ENCODE data around the gene SSX2IP.
"Not testable (repeated sequence)": the region's sequence is repeated elsewhere in the genome, so short reads cannot be mapped to it uniquely, and the experiment has no call there.

Gene SSX2IP

DNA sequence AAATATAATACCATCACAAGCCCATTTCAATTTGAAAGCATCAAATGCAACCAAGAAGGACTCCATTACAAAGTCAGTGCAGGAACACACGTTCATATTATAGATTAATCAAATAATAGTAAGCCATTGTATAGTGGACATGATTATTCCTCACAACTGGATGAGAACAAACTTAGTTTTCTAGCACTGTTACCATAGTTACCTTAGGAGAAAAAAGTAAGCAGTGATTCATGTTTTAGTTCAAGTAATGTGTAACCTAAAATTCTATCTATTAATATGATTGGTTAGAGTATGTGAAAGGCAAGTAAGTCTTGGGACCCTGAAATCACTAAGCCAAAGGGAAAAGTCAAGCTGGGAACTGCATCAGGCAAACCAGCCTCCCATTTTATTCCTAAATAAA, 15.2 kb downstream of the SSX2IP start:
- DNase-seq: no peak

DNA sequence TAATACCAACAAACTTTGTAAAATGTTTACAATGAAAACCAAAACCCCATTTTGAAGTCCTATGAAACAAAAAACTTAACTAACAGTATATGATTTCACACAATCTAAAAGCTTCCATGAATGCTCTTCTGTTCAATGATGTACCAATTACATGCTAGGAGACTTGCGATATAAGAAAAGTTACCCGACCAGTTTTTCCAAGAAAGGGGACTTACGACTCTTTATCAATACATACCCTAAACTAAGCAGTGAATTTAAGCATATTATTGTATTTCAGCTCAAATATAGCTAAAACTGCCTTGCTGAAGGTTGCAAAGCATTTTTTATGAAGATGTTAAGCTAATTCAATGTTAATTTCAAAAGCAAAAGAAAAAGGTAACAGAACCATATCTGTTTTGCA, 15.6 kb downstream of the SSX2IP start:
- DNase-seq: no peak

DNA sequence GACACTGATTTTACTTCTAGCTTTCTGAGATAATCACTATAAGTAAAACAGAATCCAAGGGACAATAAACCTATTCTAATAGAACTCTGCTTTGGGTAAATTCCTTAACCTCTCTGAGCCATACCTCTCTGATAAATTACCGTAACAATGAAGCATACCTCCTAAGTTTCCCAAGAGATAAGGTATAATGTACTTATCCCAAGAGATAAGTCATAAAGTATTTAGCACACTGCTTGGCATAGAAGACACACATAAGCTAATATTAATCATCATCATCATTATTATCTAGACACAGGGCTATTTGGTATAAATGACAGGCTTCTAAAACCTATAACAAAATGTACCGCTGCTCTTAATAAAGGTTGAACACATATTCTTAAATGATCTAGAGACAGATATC, 16.2 kb downstream of the SSX2IP start:
- no peak for DNase-seq

DNA sequence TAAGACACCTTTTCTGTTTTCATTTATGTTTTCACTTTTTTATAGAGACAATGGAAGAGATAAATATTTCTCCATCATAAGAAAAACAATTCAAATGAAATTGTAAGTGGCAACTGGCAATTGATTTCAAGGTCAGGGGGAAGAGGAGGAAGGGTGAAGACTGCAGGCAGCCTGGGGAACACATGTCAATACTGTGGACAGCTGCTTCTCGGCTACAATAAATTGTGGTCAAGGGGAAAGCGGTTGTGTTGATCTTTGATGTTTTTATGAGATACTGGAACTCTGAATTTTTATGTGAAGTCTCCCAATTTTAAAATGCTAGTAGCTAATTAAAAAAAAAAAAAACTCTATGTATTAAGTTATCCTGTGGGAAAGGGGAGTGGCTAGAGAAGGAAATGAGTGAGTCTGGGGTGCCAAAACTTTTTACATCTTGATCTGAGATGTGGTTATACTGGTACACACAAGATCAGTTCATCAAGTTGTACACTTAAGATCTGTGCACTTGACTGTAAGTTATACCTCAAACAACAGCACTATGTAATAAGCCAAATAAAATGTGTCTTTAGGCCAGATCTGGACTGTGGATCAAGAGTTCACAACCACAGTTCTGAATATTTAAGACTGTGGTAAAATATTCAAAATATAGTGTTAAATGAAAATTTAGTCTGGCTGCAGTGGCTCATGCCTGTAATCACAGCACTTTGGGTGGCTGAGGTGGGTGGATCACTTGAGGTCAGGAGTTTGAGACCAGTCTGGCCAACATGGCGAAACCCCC, 18.0 kb downstream of the SSX2IP start:
- DNase-seq: no peak

DNA sequence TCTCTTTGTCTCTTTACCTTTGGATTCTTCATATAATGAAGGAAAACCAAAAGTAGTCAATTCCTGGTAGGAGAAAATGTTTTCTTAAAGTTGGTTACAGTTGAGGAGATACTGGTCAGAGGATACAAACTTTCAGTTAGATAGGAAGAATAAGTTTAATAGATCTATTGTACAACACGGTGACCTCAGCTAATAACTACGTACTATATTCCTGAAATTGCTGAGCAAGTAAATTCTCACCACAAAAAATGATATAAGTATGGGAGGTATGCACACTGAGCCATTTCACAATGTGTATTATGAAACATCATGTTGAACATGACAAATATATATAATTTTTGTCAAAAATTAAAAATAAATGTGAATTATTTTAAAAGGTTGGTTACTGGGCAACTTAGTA, 20.4 kb downstream of the SSX2IP start:
- no peak for DNase-seq

DNA sequence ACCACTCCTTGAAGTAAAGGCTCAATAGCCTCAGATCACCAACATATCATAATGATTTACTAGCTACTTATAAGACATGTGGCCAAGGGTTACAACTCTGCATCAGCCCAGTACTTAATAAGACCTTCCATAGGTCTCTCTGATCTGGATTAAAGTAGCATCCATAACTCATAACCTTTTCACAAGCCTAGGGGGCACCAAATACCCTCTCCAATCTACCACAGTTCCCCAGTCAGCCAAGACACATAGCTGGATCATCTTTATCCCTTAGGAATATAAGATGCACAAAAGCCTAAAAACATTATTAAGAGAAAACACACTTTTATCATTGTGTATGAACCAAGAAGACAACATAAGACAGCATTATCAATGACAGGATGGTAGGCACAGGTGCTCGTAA, 22.1 kb downstream of the SSX2IP start:
- no peak for DNase-seq

DNA sequence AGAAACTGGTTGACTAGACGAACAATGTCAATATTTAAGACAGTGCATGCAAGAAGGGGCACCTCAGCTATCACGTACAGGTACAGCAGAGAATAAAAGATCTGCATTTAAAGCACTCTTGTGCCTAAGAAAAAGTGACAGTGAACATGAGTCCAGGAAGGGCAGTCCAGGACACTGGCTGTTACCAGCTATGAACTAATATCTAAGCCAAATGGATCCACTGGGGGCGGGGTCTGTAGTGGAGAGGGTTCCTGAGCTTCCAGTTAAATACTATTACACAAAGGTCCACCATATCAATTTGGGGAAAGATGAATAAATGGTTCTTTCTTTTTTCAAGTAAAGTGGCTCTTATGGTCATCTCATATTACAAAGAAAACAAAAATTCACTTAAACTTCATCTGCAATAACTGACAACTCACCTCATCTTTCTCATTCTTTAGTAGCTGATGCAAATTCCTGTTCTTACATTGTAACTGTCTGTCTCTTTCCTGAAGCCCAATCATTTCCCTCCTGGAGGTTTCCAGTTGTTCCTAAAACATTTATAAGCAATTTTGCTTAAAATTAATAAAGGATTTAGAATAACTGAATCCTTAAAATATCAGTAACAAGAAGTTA, 24.5 kb downstream of the SSX2IP start:
- DNase-seq: no peak

DNA sequence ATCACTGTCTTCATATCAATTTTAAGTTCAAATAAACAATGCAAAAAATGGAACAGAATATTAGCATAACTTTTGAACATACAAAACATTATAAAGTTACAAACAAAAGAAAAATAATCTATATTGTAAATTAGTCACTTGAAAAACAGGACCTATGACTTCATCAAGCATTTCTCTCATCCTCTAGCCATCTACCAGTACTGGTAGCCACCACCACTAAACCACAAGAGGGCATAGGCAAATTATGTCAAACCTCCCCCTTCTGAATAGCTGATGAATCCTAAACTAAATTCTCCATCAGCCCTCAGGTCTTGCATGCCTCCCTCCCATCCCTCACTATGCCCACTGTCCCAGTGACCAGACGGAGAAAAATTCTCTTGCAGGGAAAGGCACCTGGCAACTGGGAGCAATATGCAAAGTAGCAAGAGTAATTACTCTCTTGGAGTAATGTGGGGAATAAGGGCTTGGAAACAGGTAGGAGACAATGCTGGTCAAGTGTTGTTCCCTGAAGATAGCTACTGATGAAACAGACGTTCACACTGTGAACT, 37.1 kb downstream of the SSX2IP start:
- DNase-seq: no peak

DNA sequence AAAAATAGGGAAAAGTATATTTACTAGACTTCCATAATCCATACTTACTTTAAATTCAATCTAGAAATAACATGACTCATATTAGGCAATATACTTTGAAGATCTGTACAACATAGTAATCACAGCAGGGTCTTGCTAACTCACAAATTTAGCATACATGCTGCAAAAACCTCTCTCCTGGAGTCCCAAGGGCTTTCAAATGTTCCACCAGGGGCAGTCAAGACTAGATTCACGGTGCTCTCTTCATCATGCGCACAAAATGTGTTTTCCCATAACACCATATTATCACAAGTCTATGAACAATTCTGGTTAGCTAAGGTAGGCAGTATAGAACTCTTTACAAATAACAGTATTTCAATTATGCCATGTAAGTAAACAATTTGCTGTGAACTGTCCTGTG, 45.8 kb downstream of the SSX2IP start:
- DNase-seq: no peak

DNA sequence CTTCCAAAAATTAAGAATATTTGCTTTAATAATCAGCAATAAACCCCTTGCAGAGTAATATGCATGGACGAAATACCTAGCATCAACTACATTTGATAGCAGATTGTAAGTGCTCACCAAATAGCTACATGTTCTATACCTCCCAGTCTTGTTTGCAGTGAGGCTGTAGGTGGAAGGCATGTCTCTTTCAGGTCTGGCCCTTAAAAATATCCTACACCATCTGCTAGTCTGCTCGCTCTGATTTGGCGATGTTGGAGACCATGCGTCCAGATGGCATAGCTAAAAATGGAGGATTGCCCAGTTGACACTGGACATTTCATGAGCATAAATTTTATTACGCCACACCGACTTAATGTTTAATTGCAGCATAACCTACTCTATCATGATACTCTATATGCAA, 47.1 kb downstream of the SSX2IP start:
- DNase-seq: no peak

DNA sequence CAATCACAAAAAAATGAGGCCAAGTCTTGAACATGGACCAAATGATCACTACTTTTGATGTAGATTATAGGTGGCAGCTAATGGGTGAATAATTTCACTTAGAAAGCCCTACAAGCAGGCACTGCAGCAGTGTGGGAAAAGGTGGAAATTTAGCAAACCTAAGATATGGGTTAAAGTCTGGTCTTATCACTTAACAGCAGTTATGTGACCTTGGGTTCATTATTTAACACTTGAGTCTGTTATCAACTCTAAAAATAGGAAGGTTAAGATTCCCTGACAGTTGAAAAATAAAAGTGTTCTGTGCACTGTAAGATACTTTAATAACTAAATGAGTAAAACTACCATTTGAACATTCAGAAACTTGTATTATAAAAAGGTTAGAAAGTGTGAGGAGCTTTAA, 47.5 kb downstream of the SSX2IP start:
- DNase-seq: no peak

DNA sequence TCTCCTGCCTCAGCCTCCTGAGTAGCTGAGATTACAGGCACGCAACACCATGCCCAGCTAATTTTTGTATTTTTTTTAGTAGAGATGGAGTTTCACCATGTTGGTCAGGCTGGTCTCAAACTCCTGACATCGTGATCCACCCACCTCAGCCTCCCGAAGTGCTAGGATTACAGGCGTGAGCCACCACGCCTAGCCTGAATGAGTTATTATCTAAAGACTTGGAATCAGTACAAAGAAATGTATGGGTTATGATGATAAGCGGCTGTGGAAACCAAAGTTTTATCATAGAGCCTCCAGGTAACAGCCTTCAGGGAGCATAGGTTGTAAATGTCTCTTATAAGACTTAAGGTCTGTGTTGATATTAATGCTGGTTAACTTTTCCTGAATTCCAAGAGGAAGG, 50.5 kb downstream of the SSX2IP start:
- not testable (repeated sequence) for DNase-seq

DNA sequence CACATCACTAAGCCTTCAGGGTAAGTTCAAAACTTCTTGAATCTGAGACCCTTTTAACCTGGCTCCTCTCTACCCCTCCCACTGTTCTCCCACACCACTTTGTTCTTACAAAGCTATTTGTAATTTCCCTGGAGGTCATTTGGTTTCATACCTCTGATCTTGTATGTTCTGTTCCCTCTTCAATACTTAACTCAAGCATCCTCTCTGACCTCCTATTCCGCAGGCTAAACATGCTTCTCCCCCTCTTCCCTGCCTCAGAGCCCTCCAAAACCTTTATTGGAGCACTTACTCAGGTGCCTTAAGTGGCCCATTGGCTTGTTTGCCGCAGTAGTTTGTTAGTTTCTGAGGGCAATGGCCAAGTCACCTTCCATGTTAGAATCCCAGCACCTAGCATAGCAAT, 54.8 kb downstream of the SSX2IP start:
- DNase-seq: no peak

DNA sequence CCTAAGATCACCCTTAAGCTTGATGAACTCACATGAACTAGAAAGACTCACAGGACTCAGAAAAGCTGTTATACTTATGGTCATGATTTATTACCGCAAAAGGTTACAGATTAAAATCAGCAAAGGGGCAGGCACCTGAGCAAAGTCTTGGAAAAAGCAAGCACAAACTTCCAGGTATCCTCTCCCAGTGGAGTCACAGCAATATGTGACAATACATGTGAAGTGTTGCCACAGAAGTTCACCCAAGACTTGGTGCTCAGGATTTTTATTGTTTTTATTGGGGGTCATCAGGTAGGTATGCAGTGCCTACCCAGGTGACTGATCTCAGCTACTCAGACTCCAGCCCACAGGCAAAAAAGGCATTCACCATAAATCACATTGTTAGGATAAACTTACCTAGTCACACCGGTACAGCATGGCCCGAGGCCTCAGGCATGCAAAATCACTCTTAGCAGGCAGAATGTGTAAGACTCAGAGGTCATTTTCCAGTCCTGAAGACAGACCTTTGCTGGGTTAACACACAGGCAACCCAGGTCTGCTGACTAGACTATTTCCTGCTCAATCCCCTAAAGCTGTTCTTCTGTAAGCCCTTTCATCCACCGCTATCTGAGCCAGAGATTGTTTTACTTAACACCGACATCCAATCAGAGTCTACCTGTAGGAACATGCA, 55.6 kb downstream of the SSX2IP start:
- DNase-seq: no peak

DNA sequence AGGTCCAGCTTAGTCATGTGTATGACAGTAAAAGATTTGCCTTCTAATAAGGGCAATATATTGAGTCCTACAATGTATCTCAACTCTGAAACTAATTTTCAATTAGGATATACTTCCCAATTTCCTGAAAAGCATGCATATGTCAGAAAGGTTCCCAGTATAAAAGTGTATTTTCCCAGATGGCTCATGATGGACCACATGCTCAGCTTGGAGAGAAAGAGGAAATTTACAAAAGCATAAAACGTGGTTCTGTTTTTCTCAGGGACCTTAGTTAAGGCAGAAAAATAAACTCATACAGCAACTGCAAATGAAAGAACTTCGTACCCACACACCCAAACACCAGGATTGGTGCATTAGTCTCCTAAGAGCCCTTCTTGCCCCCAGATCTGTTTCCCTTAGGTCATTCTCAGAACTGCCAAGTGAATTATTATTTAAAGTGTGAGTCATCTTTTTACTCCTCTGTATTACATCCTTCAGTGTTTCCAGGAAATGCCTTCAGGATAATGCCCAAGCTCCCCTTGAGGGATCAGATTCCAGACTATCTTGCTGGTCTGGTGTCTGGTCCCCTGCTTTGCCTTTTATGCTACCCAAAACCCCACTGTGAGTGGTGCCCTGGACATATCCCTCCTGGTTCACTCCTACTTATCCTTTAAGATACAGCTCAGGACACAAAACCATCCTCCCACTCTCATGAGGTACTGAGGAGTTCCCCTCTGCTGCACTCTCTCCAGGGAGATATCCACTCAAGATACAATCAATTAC, 57.4 kb downstream of the SSX2IP start:
- no peak for DNase-seq

DNA sequence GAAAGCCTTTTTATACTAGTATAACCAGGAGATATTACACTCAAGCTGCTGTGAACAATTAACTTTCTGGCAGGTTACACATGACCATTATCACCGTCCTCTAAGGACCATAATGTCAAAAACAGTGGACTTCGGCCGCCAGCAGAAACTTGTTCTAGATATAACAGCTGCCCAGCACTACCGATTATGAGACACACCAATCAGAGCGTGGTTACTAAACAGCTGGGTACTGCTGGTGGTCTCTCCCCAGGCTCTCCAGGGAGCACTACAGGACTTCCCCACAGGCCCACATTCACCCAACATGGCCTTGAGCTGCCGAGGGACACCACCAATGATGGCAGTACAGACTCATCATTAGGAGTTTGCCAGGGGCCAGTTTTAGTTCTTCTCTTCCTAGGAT, 58.1 kb downstream of the SSX2IP start:
- DNase-seq: no peak

DNA sequence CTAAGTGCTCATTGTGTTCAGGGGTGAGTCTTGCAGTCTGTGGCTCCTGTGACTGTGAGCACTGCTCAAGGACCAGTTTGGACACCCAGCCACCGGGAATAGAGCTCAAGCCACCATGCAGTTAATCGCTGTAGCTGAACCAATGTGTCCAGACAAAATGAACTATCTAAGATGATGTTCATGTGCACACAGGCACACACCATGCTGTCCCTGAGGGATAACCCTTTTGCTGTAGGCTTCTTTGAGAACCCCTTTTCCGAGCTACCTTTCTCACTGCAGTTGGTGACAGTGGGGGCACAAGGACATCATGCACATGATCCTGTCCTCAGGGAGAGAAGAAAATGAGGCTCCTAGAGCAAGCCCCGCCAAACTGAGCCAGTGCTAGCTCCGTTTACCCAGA, 65.4 kb downstream of the SSX2IP start:
- no peak for DNase-seq

DNA sequence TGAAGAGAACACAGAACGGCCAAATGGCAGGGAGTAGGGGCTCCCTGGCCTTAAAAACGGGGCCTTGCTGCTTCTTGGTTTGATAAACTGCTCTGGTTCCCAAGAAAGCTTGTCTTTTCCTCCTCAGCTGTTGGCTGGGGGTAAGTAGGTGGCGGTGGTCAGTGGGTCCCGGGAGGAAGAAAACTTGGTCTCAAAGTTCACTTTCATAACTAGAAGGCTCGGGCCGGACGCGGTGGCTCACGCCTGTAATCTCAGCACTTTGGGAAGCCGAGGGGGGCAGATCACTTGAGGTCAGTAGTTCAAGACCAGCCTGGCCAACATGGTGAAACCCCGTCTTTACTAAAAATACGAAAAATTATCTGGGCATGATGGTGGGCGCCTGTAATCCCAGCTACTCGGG, 68.7 kb downstream of the SSX2IP start:
- no peak for DNase-seq

DNA sequence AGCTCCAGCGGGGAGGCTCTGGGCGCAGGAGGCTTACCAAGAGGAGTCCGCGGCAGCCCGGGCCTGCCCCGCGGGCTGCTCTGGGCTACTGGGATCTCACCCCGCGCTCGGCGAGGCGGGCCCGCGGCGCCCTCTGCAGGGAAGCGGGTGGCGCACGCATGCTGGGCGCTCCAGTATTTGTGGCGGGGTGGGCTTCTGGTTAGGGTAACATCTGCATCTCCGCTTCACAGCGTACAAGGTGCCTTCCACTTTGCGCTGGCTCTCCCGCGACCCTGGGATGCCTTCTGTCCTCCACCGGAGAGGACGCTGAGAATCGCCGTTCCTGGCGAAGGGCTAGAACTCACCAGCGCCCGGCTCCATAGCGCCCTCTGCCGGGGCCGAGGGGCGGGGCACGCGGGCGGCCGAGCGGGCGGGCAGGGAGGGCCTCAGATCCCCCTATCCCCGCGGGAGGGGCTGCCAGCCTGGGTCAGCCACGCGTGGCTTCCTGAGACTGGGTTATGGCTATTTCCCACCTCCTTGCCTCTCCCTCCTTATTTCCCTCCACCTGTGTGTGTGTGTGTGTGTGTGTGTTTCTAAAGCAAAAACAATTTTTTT, 69.4 kb downstream of the SSX2IP start:
- no peak for DNase-seq

DNA sequence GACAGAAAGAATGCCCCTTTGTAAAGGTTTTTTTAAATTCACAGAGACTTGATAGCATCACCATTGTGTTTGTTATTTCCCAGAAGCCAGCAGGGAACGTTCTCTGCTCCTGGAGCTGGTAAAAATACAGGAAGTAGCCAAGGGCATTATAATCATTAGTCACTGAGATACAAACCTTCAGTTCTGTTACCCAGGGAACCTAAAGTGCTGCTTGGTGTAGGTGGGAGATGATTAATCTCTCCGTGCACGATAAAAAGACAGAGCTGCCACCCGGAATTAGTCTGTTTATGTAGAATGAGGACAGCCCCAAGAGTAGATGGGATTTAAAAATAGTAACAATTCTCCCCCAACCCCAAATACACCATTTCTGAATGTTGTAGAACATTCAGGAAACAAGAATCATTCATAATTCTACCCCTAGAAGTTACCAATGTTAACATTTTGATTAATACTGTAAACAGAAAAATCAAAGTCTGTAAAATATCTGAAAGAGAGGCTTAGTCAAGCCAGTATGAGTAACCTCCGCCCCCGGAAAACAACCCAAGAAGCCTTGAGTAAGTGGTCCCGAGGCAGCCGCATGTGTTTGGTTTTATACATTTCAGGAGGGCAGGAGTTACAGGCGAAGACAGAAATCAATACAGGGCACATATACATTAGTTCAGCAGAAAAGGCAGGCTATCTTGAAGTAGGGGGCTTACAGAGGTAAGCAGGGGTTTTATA, 70.7 kb downstream of the SSX2IP start:
- DNase-seq: no peak

DNA sequence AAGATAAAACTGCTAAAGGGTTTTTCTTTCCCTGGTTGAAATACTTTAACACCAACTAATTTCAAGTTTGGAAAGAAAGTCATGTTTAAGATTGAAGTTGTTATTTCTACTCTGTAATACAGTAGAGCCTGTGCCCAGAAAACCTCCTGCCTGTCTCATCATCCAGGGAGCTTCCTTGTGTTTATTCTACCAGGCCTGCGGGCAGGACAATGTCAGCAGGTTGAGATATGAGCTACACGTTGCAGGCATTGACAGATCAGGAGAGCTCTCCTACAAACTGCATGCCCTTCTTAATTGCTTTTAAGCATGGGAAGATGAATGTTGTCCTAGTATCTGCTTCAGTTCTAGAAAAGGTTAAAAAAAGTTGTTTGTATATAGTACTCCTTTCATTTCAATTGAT, 72.9 kb downstream of the SSX2IP start:
- no peak for DNase-seq

DNA sequence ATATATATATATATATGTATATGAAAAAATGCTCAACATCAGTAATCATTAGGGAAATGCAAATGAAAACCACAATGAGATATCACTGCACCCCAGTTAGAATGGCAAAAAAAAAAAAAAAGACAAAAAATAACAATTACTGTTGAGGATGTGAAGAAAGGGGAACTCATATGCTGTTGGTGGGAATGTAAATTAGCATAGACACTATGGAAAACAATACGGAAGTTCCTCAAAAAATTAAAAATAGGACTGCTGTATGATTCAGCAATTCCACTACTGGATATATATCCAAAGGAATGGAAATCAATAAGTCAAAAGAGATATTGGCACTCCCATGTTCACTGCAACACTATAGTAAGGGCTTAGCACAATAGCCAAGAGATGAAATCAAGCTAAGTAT, 74.5 kb downstream of the SSX2IP start:
- no peak for DNase-seq
